Hematopoietic multipotent progenitor cell treated with erythropoietin and hydrocortisone succinate and interleukin-3 and kit ligand, for 6 days (in vitro differentiated cells): Measurements from ENCODE around the gene THSD4.

Experiments used
- DNase-seq: peaks from one replicate; pipeline ENCODE4 v3.0.0-alpha.2; 2015

THSD4 gene

GRCh38 chr15:71780115-71780976 is 665.1 kb downstream of the THSD4 start:
- peak; percentile 75 for DNase-seq

GRCh38 chr15:71781179-71781964 is 666.1 kb downstream of the THSD4 start:
- no peak for DNase-seq

GRCh38 chr15:71781965-71782265 is 666.6 kb downstream of the THSD4 start:
- DNase-seq, result no peak

- DNase-seq, result no peak
These were observed 667.3 kb downstream of the THSD4 start for GRCh38 chr15:71782422-71783165.

GRCh38 chr15:71784719-71785118 is 669.4 kb downstream of the THSD4 start:
- DNase-seq, result peak; percentile 12

GRCh38 chr15:71785996-71786395 is 670.7 kb downstream of the THSD4 start:
- DNase-seq, result no peak

GRCh38 chr15:71786673-71787072 is 671.4 kb downstream of the THSD4 start:
- no peak for DNase-seq

- no peak for DNase-seq
These were observed 673.6 kb downstream of the THSD4 start for GRCh38 chr15:71788646-71789579.

GRCh38 chr15:71789616-71790015 is 674.3 kb downstream of the THSD4 start:
- DNase-seq, result no peak

- DNase-seq, result no peak
These were observed 674.8 kb downstream of the THSD4 start for GRCh38 chr15:71790081-71790480.

- DNase-seq, result no peak
These were observed 676.7 kb downstream of the THSD4 start for GRCh38 chr15:71791975-71792374.

- DNase-seq, result no peak
These were observed 677.2 kb downstream of the THSD4 start for GRCh38 chr15:71792521-71792920.

- DNase-seq, result no peak
These were observed 683.4 kb downstream of the THSD4 start for GRCh38 chr15:71798641-71799040.

GRCh38 chr15:71800190-71800589 is 684.9 kb downstream of the THSD4 start:
- DNase-seq, result no peak

- DNase-seq, result peak; percentile 74
These were observed 685.8 kb downstream of the THSD4 start for GRCh38 chr15:71800835-71801745.

GRCh38 chr15:71801935-71802655 is 686.8 kb downstream of the THSD4 start:
- no peak for DNase-seq

GRCh38 chr15:71802770-71803169 is 687.5 kb downstream of the THSD4 start:
- DNase-seq, result peak; percentile 41

GRCh38 chr15:71804226-71804625 is 689.0 kb downstream of the THSD4 start:
- DNase-seq, result no peak

- no peak for DNase-seq
These were observed 689.6 kb downstream of the THSD4 start for GRCh38 chr15:71804695-71805470.

GRCh38 chr15:71806452-71806931 is 691.2 kb downstream of the THSD4 start:
- no peak for DNase-seq
